Activated CD4-positive, CD25-positive, alpha-beta regulatory T cell treated with anti-CD3 and anti-CD28 coated beads, Interleukin-2, amount 50 U/mL, for 16 hours (primary cell): Measurements from ENCODE around the gene EDEM1.
"Not testable (repeated sequence)": the region's sequence is repeated elsewhere in the genome, so short reads cannot be mapped to it uniquely, and the experiment has no call there.

Experiments
- DNase-seq: peaks from one replicate; pipeline ENCODE4 v3.0.0-alpha.2; 2020; ENCODE audit warnings: low read depth, low spot score

The EDEM1 gene

DNA sequence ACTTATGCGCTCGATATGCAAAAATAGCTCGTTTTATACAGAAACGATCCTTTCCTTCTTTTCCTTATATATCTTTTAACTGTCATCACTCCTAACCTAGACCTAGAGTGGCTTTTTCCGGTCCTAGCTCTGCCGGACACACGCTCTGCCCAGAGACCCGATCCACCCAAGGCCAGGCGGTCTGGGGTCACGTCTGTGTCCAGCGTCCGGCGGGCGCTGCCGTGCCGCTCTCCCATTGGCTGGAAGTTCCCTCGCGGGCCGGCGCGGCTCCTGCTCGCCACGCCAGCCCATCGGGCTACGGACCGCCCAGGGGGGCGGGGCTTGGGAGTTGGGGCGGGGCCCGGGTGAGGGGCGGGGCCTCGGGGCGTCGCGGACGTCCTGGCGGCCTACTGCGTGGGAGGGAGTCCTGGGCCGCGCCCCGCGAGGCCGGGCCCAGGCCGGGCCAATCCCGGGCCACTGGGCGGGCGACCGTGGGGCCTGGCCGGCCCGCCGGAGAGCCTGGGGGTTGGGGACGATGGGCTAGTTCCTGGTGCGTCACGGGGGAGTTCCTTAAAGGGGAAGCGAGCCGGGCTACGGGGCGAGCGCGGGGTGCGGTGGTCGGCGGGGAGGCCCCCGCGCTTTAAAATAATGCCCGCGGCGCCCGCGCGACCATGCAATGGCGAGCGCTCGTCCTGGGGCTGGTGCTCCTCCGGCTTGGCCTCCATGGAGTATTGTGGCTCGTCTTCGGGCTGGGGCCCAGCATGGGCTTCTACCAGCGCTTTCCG is at the start of gene EDEM1:
EDEM1 (plus strand) TSS at position 552 of the 764 bp plus-strand sequence; CDS start at position 651, 99 bp downstream.
- peak; percentile 88 for DNase-seq

DNA sequence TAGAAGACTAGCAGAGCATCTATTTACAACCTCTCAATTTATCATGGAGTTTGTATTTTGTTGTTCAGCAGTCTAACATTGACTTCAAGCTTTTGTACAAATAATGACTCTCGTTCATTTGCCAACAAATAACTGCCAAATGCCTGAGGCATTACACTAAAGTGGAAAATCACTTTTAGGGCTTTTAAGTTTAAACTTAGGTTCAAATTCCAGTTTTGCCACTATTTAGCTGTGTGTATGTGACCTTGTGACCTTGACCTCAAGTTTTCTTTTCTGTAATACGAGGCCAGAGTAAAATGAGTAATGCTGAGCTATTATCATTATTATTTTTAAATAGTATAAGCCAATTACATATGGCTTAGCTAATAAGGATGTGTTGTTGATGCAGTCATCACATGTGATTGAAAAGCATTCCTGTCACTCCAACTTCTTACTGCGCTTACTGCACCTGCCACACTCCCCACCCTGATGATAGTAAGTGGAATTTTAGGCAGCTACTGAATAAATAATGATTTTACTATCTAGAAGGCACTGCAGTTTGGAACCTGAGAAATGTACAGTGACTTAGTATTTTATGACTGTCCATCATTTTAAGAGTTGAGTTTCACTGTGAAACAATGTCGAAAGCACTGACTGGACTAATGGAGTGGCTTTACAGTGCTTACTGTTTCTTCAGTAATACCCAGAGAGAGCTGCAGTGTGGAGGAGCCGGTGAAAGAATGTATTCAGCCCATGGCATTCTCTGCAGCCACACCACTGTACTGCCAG is 49.1 kb upstream of the EDEM1 start:
- no peak for DNase-seq

DNA sequence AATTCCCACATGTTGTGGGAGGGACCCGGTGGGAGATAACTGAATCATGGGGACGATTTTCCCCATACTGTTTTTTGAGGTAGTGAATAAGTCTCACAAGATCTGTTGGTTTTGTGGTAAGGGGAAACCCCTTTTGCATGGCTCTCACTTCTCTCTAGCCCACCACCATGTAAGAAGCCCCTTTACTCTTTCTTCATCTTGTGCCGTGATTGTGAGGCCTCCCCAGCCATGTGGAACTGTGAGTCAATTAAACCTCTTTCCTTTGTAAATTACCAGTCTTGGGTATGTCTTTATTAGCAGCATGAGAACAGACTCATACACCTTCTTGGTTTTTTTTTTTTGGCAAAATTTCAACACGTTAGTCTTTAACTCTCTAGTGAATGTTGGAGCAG is 47.3 kb upstream of the EDEM1 start:
- DNase-seq: no peak

DNA sequence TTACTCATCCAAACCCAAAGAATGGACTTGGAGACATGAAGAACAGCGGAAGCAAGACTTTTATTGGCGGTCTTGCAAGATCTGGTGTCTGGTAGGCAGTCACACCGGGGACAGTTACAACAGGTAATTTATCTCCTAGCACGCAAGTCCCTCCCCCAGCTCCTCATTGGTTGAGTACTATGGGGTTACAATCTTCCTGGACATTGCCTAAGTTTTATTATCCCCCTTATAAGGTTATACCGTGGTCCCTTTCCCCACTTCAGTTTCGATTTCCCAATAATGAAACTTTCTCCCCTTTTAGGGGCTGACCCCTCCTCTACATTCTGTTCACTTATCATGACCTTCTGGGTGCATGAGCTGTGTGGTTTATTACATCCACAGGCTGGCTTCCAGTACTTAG is 46.7 kb upstream of the EDEM1 start:
- no peak for DNase-seq

DNA sequence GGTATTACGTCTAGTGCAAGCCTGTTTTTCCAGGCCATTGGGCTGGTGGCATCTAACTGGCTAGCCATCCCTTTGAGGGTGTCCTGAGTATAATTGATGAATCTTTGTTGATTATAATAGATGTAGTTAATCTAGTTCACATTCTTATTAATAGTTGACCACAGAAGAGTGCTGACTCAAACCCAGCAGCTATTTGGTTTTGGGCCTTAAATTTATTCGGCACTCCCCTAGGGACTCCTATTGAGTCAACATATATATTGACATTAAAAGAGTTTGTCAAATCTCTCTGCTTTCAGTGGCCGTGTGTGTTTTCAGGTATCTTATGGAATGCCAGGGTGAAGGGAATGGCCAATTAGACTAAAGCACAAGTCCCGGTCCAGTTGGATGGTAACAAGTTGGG is 45.7 kb upstream of the EDEM1 start:
- DNase-seq: no peak

DNA sequence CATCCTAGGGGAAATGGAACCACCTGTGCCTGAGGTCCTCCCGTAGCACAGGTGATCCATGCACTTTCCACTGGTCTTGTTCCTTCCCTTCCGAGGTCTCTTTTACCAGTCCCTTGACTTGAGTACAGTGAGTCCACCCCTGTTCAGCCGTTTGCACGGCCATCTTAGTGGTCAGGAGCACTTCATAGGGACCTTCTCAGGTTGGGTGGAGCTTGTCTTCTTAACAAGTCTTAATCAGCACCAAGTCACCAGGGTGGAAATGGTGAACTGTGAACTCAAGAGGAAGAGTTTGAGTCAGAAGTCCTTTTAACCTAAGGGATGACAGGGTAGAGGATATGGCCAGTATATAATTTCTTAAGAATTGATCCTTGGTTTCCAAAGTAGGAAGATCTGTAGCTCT is 44.0 kb upstream of the EDEM1 start:
- no peak for DNase-seq

DNA sequence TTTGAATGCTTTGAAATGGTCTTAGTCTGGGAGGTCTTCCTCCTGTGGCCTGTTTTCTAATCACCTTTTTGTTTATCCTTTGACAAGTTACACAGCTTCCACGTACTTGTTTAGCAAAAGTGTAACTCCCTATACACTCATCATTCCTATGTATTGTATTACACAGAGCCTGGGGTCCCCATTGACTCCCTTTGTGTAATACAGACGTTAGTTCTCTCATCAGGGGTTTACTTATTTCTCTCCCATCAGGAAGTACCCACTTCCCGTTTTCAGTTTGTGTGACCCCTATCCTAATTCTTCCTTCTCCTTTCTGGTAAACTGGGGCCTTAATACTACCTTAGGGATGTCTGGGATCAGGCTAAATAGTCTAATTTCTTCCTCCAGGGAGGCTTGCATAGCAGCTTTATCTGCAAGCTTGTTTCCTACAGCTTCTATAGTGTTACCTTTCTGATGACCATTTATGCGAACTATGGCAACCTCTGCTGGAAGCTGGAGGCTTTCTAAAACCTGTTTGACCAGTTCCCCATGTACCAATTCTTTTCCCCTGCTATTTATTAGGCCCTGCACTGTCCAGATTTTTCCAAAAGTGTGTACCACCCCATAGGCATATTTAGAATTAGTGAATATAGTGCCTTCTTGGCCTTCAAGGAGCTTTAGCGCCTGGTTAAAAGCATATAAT is 43.1 kb upstream of the EDEM1 start:
- DNase-seq: no peak

DNA sequence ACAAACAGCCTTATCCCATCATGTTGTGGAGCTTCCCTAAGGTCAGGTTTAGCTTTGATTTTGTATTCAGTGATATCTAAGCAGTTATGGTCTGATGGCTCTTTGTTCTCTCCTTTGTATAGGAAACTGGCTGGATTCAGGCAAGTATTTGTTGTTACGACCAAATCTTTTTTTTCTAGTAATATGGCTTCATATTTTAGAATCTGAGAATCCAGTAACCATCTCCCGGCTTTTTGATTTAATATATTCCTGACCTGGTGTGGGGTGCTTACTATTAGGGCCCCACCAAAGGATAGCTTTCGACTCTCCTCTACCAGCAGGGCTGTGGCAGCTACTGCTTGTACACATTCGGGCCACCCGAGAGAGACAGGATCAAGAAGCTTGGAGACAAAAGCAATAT is 42.4 kb upstream of the EDEM1 start:
- DNase-seq: no peak

DNA sequence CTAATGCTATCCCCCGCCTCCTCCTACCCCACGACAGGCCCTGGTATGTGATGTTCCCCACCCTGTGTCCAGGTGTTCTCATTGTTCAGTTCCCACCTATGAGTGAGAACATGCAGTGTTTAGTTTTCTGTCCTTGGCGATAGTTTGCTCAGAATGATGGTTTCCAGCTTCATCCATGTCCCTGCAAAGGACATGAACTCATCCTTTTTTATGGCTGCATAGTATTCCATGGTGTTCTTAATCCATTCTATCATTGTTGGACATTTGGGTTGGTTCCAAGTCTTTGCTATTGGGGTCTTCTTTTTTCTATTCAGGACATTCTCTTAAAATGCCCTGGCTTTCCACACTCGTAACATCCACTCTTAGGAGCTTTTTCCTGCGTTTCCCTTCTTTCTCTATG is 40.4 kb upstream of the EDEM1 start:
- DNase-seq: not testable (repeated sequence)

DNA sequence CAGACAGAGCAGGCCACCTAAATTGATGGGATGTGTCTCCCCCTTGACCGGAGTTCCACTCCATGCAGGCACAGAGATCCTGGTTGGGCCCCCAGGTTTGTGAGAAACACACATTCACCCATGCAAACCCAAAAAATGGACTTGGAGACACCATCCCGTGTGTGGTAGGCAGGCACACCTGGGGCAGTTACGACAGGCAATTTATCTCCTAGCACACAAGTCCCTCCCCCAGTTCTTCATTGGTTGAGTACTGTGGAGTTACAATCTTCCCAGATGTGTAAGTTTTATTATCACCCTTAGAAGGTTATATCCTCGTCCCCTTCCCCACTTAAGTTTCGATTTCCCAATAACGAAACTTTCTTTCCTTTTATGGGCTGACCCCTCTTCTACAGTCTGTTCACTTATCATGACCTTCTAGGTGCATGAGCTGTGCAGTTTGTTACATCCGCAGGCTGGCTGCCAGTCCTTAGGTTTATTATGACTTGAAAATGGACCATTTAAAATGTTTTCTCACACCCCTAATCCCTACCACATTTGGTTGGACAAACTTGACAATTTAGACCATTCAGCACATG is 38.1 kb upstream of the EDEM1 start:
- DNase-seq: no peak

DNA sequence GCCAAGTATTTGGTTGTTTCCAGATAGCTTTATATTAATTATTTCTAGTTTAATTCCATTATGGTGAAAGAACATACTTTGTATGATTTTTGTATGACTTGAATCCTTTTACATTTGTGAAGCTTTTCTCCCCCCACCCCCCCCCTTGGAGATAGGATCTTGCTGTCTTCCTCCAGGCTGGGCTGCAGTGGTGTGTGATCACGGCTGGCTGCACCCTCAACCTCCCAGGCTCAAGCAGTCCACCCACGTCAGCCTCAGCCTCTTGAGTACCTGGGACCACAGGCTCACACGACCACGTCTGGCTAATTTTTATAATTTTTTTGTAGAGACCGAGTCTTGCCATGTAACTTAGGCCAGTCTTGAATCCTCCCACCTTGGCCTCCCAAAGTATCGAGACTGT is 35.9 kb upstream of the EDEM1 start:
- DNase-seq: no peak

DNA sequence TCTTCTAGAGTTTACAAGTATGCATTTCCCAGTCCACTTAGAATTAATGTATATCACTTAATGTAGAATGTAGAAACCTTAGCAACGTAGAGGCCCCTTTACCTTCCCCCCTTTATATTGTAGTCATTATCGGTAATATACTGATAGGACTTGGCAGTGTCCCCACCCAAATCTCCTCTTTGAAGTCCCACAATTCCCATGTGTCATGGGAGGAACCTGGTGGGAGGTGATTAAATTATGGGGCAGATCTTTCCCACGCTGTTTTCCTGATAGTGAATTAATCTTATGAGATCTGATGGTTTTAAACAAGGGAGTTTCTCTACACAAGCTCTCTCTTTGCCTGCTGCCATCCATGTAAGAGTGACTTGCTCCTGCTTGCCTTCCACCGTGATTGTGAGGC is 34.4 kb upstream of the EDEM1 start:
- no peak for DNase-seq

DNA sequence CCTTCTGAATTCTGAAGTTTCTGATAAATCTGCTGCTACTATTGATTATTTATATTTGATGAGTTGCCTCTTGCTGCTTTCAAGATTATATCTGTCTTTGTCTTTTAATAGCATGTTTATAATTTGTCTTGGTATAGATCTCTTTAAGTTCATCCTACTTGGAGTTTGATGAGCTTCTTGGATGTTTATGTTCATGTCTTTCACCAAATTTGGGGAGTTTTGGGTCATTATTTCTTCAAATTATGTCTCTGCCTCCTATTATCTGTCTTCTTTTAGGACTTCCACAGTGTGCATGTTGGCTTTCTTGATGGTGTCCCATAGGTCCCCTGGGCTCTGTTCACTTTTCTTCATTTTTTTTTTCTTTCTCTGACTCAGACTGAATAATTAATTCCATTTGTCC is 32.3 kb upstream of the EDEM1 start:
- DNase-seq: no peak

DNA sequence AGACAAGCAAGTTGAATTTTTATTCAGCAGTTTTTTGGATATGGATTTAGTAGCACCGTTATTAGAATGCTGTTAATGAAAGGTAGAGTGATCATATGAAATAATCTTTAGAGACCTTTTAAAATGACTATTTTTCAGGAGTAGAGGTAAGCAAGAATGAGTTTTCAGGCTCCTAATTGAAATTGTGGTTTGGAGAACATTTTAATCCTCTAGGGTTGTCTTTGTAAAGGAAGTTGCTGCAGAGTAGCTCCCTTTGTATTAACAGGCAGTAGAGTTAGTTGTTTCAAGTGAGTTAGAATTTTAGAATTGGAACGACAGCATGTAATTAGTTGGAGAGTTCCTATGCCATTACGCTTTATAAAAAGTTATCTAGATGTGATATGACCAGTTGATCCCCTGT is 27.2 kb upstream of the EDEM1 start:
- no peak for DNase-seq

DNA sequence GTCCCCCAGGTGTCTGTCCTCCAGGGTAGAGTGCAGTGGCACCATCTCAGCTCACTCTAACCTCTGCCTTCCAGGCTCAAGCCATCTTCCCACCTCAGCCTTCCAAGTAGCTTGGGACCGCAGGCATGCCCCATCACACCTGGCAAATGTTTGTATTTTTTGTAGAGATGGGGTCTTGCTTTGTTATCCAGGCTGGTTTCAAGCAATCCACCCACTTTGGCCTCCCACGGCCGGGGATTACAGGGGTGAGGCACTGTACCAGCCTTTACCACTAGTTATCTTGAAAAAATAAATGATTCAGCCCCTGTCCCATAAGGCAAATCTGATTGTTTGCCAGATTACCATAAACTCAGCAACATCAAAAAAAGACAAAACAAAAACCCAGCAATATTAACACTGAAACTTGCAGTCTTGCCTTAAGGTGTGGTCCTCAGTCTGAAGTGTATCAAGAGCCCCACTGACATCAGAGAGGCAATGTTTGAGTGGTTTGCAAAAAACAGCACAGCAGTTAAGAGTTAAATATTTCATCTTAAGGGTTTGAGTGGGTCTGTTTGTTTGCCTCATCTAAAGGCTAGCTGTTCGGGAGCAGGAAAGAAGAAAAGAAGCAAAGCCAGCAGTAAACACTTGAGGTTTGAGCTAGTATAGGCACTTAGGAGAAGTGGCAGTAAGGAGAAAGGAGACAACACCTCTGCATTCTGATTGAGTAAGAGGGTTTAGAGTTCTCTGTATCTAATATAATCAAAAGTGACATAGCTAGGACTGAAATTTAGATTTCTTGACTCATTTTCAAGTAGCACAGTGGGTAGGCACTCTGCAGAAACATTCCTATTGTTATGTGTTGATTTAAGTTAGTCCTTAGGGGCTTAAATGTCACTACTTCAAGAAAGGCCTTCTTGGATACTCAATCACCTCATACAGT is 26.3 kb upstream of the EDEM1 start:
- no peak for DNase-seq

DNA sequence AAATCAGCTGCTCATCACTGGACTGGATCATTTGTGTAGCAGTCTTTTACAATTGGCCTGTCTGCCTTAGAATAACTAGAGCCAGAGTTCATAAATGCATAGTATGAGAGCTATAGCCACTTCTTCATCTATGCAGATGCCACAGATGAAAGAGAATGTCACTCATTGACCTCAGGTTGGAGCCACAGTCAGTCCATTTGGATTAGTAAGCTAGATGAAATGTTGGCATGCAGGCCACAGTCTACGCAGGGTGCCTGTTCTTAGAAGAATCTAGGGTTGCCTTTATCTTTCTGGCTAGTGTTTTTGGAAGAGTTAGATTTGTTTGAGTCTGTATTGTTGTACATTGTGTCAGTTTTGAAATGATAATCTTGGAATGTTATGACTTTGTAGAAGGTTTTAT is 25.4 kb upstream of the EDEM1 start:
- no peak for DNase-seq

DNA sequence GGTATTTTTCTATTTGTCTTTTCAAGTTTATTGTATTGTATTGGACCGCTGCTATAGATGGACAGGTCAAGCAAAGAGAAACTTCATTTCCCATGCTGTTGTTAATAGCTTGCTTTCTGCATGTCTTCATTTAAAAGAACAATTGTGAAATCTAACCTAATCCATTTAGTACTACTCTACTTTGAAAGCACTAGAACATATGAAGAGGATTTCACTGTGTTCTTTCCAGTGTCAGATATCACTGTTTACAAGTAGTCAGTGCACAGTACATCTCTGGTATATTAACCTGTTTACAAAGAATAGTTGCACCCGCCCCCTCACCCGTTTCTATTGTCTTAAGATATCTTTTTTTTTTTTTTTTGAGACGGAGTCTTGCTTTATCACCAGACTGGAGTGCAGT is 21.8 kb upstream of the EDEM1 start:
- no peak for DNase-seq

DNA sequence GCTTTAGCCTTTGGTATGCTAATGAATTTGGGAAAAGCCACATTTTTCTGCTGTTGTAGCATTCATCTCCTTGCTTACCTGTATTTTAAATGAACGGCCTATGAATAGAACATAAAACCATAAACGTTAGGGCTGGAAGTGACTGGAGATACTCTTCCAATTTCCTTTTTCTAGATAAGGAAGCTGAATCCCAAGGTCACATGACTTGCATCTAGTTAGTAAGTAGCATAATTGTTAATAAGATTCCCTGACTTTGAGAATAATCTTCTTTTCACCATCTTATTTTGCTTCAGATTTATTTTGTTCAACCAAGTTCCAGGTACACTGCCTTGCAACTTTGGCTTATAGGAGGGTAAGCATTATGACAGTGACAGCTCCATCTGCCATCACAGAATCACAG is 20.7 kb upstream of the EDEM1 start:
- no peak for DNase-seq

DNA sequence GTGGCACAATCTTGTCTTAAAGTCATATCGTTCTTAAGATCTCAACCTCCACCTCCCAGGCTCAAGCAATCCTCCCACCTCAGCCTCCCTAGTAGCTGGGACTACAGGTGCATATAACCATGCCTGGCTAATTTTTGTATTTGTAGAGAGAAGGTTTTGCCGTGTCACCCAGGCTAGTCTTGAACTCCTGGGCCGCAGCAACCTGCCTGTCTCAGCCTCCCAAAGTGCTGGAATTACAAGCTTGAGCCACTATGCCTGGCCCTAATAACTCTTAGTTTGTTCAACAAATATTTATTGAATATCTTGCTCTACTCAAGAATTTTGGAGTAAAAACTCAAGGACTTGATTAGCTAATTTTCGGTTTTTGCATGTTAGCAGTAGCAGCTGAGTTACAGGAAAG is 19.4 kb upstream of the EDEM1 start:
- no peak for DNase-seq

DNA sequence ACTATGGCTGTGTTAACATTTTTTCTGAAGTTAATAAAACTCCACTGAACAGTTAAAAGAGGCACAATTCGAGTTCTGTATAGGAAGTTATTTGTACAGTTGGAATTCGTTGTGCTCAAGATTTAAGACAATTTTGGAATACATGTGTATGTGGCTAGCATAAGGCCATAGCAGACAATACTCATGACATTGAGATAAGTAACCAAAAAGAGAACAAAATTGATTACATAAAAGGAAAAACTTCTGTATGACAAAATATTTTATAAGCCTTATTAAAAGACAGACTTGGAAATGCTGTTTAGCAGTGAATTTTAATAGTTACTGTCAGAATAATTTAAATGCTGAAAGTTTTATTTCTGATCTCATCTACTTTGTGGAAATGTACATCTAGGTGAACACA is 17.7 kb upstream of the EDEM1 start:
- no peak for DNase-seq

DNA sequence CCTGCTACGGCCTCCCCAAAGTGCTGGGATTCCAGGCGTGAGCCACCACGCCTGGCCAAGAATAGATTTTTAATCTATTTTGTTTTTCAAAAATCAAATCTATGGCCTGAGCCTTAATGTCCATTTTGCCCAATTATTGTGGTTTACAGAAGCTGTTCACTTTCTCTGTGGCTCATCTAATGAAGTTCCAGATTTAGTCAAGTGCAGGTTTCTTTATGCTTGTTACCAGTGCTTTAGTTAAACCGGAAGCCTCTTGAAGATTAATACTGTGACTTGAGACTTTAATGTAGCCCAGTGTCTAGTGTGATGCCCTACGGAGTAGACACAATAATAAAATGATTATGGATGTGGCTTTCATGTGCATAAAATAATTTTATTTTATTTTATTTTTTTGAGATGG is 16.5 kb upstream of the EDEM1 start:
- no peak for DNase-seq
